HG03457 (cell line): Measurements from ENCODE around the gene TMEM273.

Experiments
- ATAC-seq: cut with Tn5 transposase; IDR thresholded peaks from one replicate; pipeline ENCODE4 v1.9.1; 2021; ENCODE audit warnings: moderate number of reproducible peaks; ENCODE audit not compliant: unreplicated experiment

Gene TMEM273

GRCh38 chr10:49143249-49143648 is 44.9 kb downstream of the TMEM273 start:
- no peak for ATAC-seq

GRCh38 chr10:49141541-49142332 is 46.5 kb downstream of the TMEM273 start:
- no peak for ATAC-seq

GRCh38 chr10:49140304-49141177 is 47.6 kb downstream of the TMEM273 start:
- ATAC-seq: no peak

GRCh38 chr10:49139846-49140195 is 48.4 kb downstream of the TMEM273 start:
- ATAC-seq: no peak

GRCh38 chr10:49139028-49139845 is 49.0 kb downstream of the TMEM273 start:
- no peak for ATAC-seq

- no peak for ATAC-seq
Observed at GRCh38 chr10:49138361-49138891, 49.8 kb downstream of the TMEM273 start.

GRCh38 chr10:49136525-49136924 is 51.7 kb downstream of the TMEM273 start:
- ATAC-seq: no peak

- no peak for ATAC-seq
Observed at GRCh38 chr10:49135575-49136313, 52.4 kb downstream of the TMEM273 start.

- no peak for ATAC-seq
Observed at GRCh38 chr10:49134327-49134726, 53.9 kb downstream of the TMEM273 start.

- no peak for ATAC-seq
Observed at GRCh38 chr10:49133706-49134248, 54.4 kb downstream of the TMEM273 start, which contains the start of gene FAM170B. FAM170B (minus strand) TSS chr10:49134021; CDS start chr10:49133918, 103 bp downstream.

GRCh38 chr10:49132362-49132737 is 55.8 kb downstream of the TMEM273 start:
- ATAC-seq: no peak

- no peak for ATAC-seq
Observed at GRCh38 chr10:49131507-49132361, 56.5 kb downstream of the TMEM273 start.

- no peak for ATAC-seq
Observed at GRCh38 chr10:49129376-49129775, 58.8 kb downstream of the TMEM273 start.

GRCh38 chr10:49128854-49129253 is 59.3 kb downstream of the TMEM273 start:
- no peak for ATAC-seq

GRCh38 chr10:49123981-49124950 is 63.9 kb downstream of the TMEM273 start:
- ATAC-seq: no peak

GRCh38 chr10:49120911-49121310 is 67.3 kb downstream of the TMEM273 start:
- ATAC-seq: no peak

GRCh38 chr10:49119746-49120145 is 68.4 kb downstream of the TMEM273 start:
- no peak for ATAC-seq
